HCT116 (cell line): ENCODE measurements around the gene MKNK1. TPM values are rescaled to one million over a fixed set of nuclear protein-coding genes. Genes with fewer than 3 reads are reported as not detected.

Source experiments
- ATAC-seq: fragments of 200-7000 bp; cut with Tn5 transposase; 2 replicates; pipeline ENCODE4 v1.9.1; 2020; ENCODE audit warnings: mild to moderate bottlenecking, moderate library complexity
- BruUV-seq: library from RNA; stranded (reverse); fragments of 400-500 nt; replicated peaks from 2 replicates; lab custom pipeline; 2021; lab: Mats Ljungman, UMichigan
- CTCF ChIA-PET: fragments of 300-600 bp; sonication (Branson Sonifier 250); formaldehyde crosslinking; loops from one replicate; lab custom pipeline; 2021; ENCODE audit warnings: antibody characterized with exemption; lab: Charles Lee
- POLR2A ChIA-PET: fragments of 300-600, 350-600 bp; sonication (Branson Sonifier 250); formaldehyde crosslinking; loops from one replicate; lab custom pipeline; 2021; ENCODE audit warnings: antibody characterized with exemption; lab: Charles Lee
- RAD21 ChIA-PET, 2 experiments: fragments of 300-600 bp; sonication (Branson Sonifier 250); formaldehyde crosslinking; loops; one replicate each; lab custom pipeline; 2023; ENCODE audit warnings: low total read pairs in 2 of 2; ENCODE audit not compliant: uncharacterized antibody in 2 of 2, unreplicated experiment in 2 of 2, low non-redundant PET in 1 of 2; lab: Charles Lee
- DNase-seq: peaks from one replicate; pipeline ENCODE4 v3.0.0-alpha.2; 2010; ENCODE audit warnings: low read depth, low spot score
- H2AFZ ChIP-seq: fragments of 200-600 bp; shearing (Covaris generic), sonication (generic); 2 replicates; pipeline ENCODE4 v1.6.1; 2017; ENCODE audit warnings: low read depth, mixed run types, mixed read lengths, antibody characterized with exemption, low read length; ENCODE audit not compliant: poor library complexity, severe bottlenecking
- H3K27ac ChIP-seq: 2 replicates; pipeline ENCODE4 v1.5.1; 2012; ENCODE audit warnings: low read depth, low read length
- H3K27me3 ChIP-seq: fragments of 200-600 bp; sonication (generic); 2 replicates; pipeline ENCODE4 v1.6.1; 2016; ENCODE audit warnings: mixed run types, low read length, mixed read lengths; ENCODE audit not compliant: insufficient read depth
- H3K36me3 ChIP-seq, 2 experiments: fragments of 200-500 bp in 1 of 2; fragments of 200-600 bp in 1 of 2; sonication (Bioruptor generic) in 1 of 2; sonication (generic) in 1 of 2; 2 replicates each; pipeline versions ENCODE4 v1.5.1 to v1.6.1; 2014 to 2016; ENCODE audit warnings: low read length in 2 of 2, inconsistent platforms in 1 of 2, mixed read lengths in 1 of 2, mixed run types in 1 of 2; ENCODE audit not compliant: insufficient read depth in 2 of 2, control insufficient read depth in 1 of 2
- H3K4me1 ChIP-seq, 2 experiments: fragments of 200-600 bp in 1 of 2; sonication (generic) in 1 of 2; 2 replicates each; pipeline versions ENCODE4 v1.5.1 to v1.6.1; 2012 to 2017; ENCODE audit warnings: low read length in 2 of 2, inconsistent platforms in 1 of 2, mild to moderate bottlenecking in 1 of 2, mixed read lengths in 1 of 2, mixed run types in 1 of 2, moderate library complexity in 1 of 2; ENCODE audit not compliant: insufficient read depth in 2 of 2, control insufficient read depth in 1 of 2
- H3K4me2 ChIP-seq: fragments of 200-600 bp; sonication (generic); 2 replicates; pipeline ENCODE4 v1.6.1; 2017; ENCODE audit warnings: mixed run types, low read length, mixed read lengths
- H3K4me3 ChIP-seq, 2 experiments: fragments of 200-600 bp in 1 of 2; sonication (generic) in 1 of 2; replicated peaks in 1 of 2; 2 replicates each; pipeline ENCODE4 v1.5.1; 2011 to 2016; ENCODE audit warnings: low read length in 2 of 2, control low read depth in 1 of 2, low read depth in 1 of 2, mild to moderate bottlenecking in 1 of 2, mixed read lengths in 1 of 2, mixed run types in 1 of 2
- H3K79me2 ChIP-seq: fragments of 200-600 bp; sonication (generic); 2 replicates; pipeline ENCODE4 v1.6.1; 2017; ENCODE audit warnings: mild to moderate bottlenecking, mixed run types, low read length, moderate library complexity, mixed read lengths; ENCODE audit not compliant: insufficient read depth
- H3K9ac ChIP-seq: fragments of 200-600 bp; sonication (generic); 2 replicates; pipeline ENCODE4 v1.6.1; 2016; ENCODE audit warnings: low read length, mixed read lengths
- H3K9me2 ChIP-seq: fragments of 200-600 bp; sonication (generic), shearing (Covaris generic); 2 replicates; pipeline ENCODE4 v1.6.1; 2017; ENCODE audit warnings: mixed run types, mild to moderate bottlenecking, moderate library complexity; ENCODE audit not compliant: insufficient read depth
- H3K9me3 ChIP-seq, 2 experiments: fragments of 200-500 bp in 1 of 2; fragments of 200-600 bp in 1 of 2; sonication (Bioruptor generic) in 1 of 2; sonication (generic) in 1 of 2; 2 replicates each; pipeline ENCODE4 v1.6.1; 2014 to 2017; ENCODE audit warnings: low read length in 2 of 2, mixed read lengths in 2 of 2, inconsistent platforms in 1 of 2, low read depth in 1 of 2, mild to moderate bottlenecking in 1 of 2, mixed run types in 1 of 2, moderate library complexity in 1 of 2; ENCODE audit not compliant: control insufficient read depth in 1 of 2, insufficient read depth in 1 of 2
- H4K20me1 ChIP-seq: fragments of 200-600 bp; sonication (generic), shearing (Covaris generic); 2 replicates; pipeline ENCODE4 v1.6.1; 2017; ENCODE audit warnings: mixed run types, mild to moderate bottlenecking, moderate library complexity; ENCODE audit not compliant: insufficient read depth
- CBX3 ChIP-seq: IDR thresholded peaks from 2 replicates; pipeline ENCODE4 v1.6.1; 2012; ENCODE audit warnings: low read depth
- ELF1 ChIP-seq: IDR thresholded peaks from 2 replicates; pipeline ENCODE4 v1.6.1; 2012; ENCODE audit warnings: low read depth, borderline replicate concordance
- EZH2phosphoT487 ChIP-seq: fragments of 200-600 bp; IDR thresholded peaks from 2 replicates; pipeline ENCODE4 v1.6.1; 2018; ENCODE audit warnings: antibody characterized with exemption, borderline replicate concordance
- FOSL1 ChIP-seq: IDR thresholded peaks from 2 replicates; pipeline ENCODE4 v1.6.1; 2012; ENCODE audit warnings: low read depth
- MAX ChIP-seq: IDR thresholded peaks from 2 replicates; pipeline ENCODE4 v1.6.1; 2012
- POLR2A ChIP-seq: IDR thresholded peaks from 2 replicates; pipeline ENCODE4 v1.7.0; 2011; ENCODE audit warnings: borderline replicate concordance; ENCODE audit not compliant: insufficient read depth, insufficient read length; ENCODE audit errors: extremely low read depth
- SRF ChIP-seq: IDR thresholded peaks from 2 replicates; pipeline ENCODE4 v1.6.1; 2012; ENCODE audit warnings: low read depth
- TCF7L2 ChIP-seq: IDR thresholded peaks from 2 replicates; pipeline ENCODE4 v1.7.0; 2011; ENCODE audit warnings: borderline replicate concordance, inconsistent platforms; ENCODE audit not compliant: insufficient read depth, insufficient read length; ENCODE audit errors: extremely low read depth
- ZNF274 ChIP-seq: fragments of 200-500 bp; sonication (Bioruptor generic); IDR thresholded peaks from 2 replicates; pipeline ENCODE4 v1.6.1; 2014; ENCODE audit warnings: mild to moderate bottlenecking, low read depth, low read length, inconsistent platforms
- intact Hi-C: fragments of 100-400 bp; cut with micrococcal nuclease; formaldehyde crosslinking; loops from 2 replicates; pipeline ENCODE4 v1.10.0; 2022
- total RNA-seq: library from RNA; stranded (reverse); gene quantifications from one replicate; pipeline ENCODE4 v1.2.1, GENCODE V29; 2021; ENCODE audit not compliant: unreplicated experiment

The MKNK1 gene
- total RNA-seq, 1 experiment from 2014 or later, result 30.9 TPM

DNA sequence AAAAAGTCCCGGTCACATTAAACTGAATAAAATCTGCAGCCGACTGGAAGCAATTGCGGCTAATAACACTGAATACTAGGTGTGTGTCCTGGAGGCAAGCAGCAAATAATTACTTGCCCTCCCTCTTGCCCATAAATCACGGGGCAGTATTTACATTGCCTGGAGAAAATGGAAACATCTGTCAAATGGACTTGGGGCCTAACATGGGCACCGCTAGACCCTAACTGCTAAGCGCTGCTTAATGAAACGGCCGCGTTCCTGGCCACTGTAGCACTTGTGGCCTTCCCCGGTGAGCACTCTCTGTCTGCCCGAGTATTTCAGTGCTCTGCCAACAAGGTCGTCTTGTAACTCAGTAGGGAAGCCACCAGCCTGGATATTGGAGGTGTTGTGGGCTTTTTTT, 28.8 kb downstream of the MKNK1 start:
- Histone ChIP-seq H4K20me1 (no peaks in the 10 kb centered on the region), H3K4me2 (no peak overlapping the region), H3K9me2 (no peaks in the 10 kb centered on the region), H3K79me2 (no peaks in the 10 kb centered on the region), H3K9ac (no peak overlapping the region), H3K27me3 (no peaks in the 10 kb centered on the region), H3K4me3 (no peak overlapping the region), H2AFZ (no peak overlapping the region), H3K36me3 (peaks cover 10 to 11% of the 10 kb centered on the region in 2 experiments; a peak in 1 of 4 replicates), H3K4me1 (no peaks in the 10 kb centered on the region), H3K27ac (no peak overlapping the region), H3K9me3 (no peaks in the 10 kb centered on the region)
- ATAC-seq (no peak), DNase-seq (no peak)
- ChIA-PET RAD21 (no interaction called here), CTCF (no interaction called here), POLR2A (interaction anchor here (0.6 kb wide), 1 partner anchor 1265 kb away, joined by 3 read pairs; no protein-coding TSS in a partner anchor)
- TF ChIP-seq ZNF274, result no peak
- TF ChIP-seq SRF, result no peak
- no peak for TF ChIP-seq EZH2phosphoT487
- BruUV-seq, result no TSS peak
- intact Hi-C loops, result no loop called here

- POLR2A ChIA-PET, result no interaction called here
- no peak overlapping the region for H3K9ac ChIP-seq
- CTCF ChIA-PET, result no interaction called here
- intact Hi-C loops, result no loop called here
- no peaks in the 10 kb centered on the region for H3K27me3 ChIP-seq
- DNase-seq, result no peak
- RAD21 ChIA-PET, result no interaction called here
- no peaks in the 10 kb centered on the region for H3K4me1 ChIP-seq
- H3K27ac ChIP-seq, result no peak overlapping the region
- H3K9me3 ChIP-seq, result no peaks in the 10 kb centered on the region
- no peak overlapping the region for H3K4me3 ChIP-seq
- BruUV-seq, result no TSS peak
- no peak overlapping the region for H2AFZ ChIP-seq
- H3K4me2 ChIP-seq, result no peak overlapping the region
- H3K9me2 ChIP-seq, result no peaks in the 10 kb centered on the region
- H4K20me1 ChIP-seq, result no peaks in the 10 kb centered on the region
- TF ChIP-seq TCF7L2 (no peak), EZH2phosphoT487 (no peak), CBX3 (no peak), FOSL1 (no peak), POLR2A (no peak), ELF1 (no peak), MAX (no peak)
- TF ChIP-seq, all 23 proteins: peak for 0
- Histone ChIP-seq H3K79me2 (no peaks in the 10 kb centered on the region), H3K36me3 (0 out of 4 replicates have a peak, but pooled peaks cover 2 to 4% of the 10 kb centered on the region in 2 experiments)
- no peak for ATAC-seq
Measured at GRCh38 chr1:46571691-46572225, 32.3 kb downstream of the MKNK1 start.
